Activated CD4-positive, alpha-beta T cell treated with anti-CD3 and anti-CD28 coated beads for 36 hours (primary cell): ENCODE data around the gene WDR3. TPM values are rescaled to one million over a fixed set of nuclear protein-coding genes. Genes with fewer than 3 reads are reported as not detected.
A peak's percentile ranks its signal among the peaks of the same experiment; 100 is the strongest.
"Not testable (repeated sequence)": the region's sequence is repeated elsewhere in the genome, so short reads cannot be mapped to it uniquely, and the experiment has no call there.

Experiments used
- ATAC-seq: fragments of 200-7000 bp; cut with Tn5 transposase; one replicate; pipeline ENCODE4 v1.10.0; 2021; ENCODE audit warnings: mild to moderate bottlenecking, moderate library complexity
- CTCF ChIA-PET: fragments of 350-600 bp; sonication (Branson Sonifier 250); formaldehyde crosslinking; loops from one replicate; lab custom pipeline; 2021; ENCODE audit warnings: antibody characterized with exemption; lab: Charles Lee
- POLR2A ChIA-PET: fragments of 350-600 bp; sonication (Branson Sonifier 250); formaldehyde crosslinking; loops from one replicate; lab custom pipeline; 2021; ENCODE audit warnings: antibody characterized with exemption, inconsistent platforms; lab: Charles Lee
- DNase-seq: peaks from one replicate; pipeline ENCODE4 v3.0.0-alpha.2; 2020
- H3K27ac Mint-ChIP-seq: one replicate; pipeline ENCODE4 v1.8.0; 2021; ENCODE audit warnings: mixed read lengths
- H3K27me3 Mint-ChIP-seq: one replicate; pipeline ENCODE4 v1.8.0; 2021; ENCODE audit warnings: mixed read lengths
- H3K36me3 Mint-ChIP-seq: one replicate; pipeline ENCODE4 v1.8.0; 2021; ENCODE audit warnings: low read depth, mixed read lengths
- H3K4me1 Mint-ChIP-seq: one replicate; pipeline ENCODE4 v1.8.0; 2021; ENCODE audit warnings: mixed read lengths
- H3K4me3 Mint-ChIP-seq: one replicate; pipeline ENCODE4 v1.8.0; 2021; ENCODE audit warnings: mild to moderate bottlenecking, moderate library complexity, mixed read lengths
- H3K9me3 Mint-ChIP-seq: one replicate; pipeline ENCODE4 v1.8.0; 2021; ENCODE audit warnings: low read depth, mixed read lengths
- intact Hi-C, 2 experiments: fragments of 100-400 bp; cut with DNase I in 1 of 2; cut with micrococcal nuclease in 1 of 2; formaldehyde crosslinking; loops; one replicate each; pipeline versions ENCODE4 v1.14.2 to v1.15.1; 2022 to 2024; cut with DNase I, micrococcal nuclease
- total RNA-seq, 2 experiments: library from RNA; stranded (reverse); gene quantifications; one replicate each; pipeline ENCODE4 v1.2.3, GENCODE V29; 2021

Gene WDR3
- total RNA-seq, 2 experiments from 2014 or later = 45.0 to 63.7 TPM

- POLR2A ChIA-PET = no interaction called here
- Mint-ChIP-seq H3K9me3 (no peaks in the 10 kb centered on the region), H3K4me1 (peaks cover 2% of the 10 kb centered on the region), H3K27me3 (no peaks in the 10 kb centered on the region), H3K27ac (no peak overlapping the region), H3K36me3 (peaks cover 38% of the 10 kb centered on the region), H3K4me3 (no peak overlapping the region)
- intact Hi-C loops = no loop called here
- DNase-seq (no peak), ATAC-seq (no peak)
- CTCF ChIA-PET = interaction anchor here (0.6 kb wide), 1 partner anchor 1756 kb away, joined by 3 read pairs; no protein-coding TSS in a partner anchor
These were observed 25.1 kb upstream of the WDR3 start for GRCh38 chr1:117904485-117904884.

GRCh38 chr1:117905019-117905418 lies 24.5 kb upstream of the WDR3 start:
- H3K9me3 Mint-ChIP-seq = no peaks in the 10 kb centered on the region
- DNase-seq (no peak), ATAC-seq (no peak)
- peak overlapping the region; percentile 17 for H3K27ac Mint-ChIP-seq
- no peak overlapping the region for H3K4me3 Mint-ChIP-seq
- intact Hi-C loops = no loop called here
- ChIA-PET CTCF (interaction anchor here (7.7 kb wide), 1 partner anchor 10 kb away, joined by 35 read pairs; no protein-coding TSS in a partner anchor), POLR2A (no interaction called here)
- H3K27me3 Mint-ChIP-seq = no peaks in the 10 kb centered on the region
- H3K4me1 Mint-ChIP-seq = peaks cover 2% of the 10 kb centered on the region
- peaks cover 38% of the 10 kb centered on the region for H3K36me3 Mint-ChIP-seq

GRCh38 chr1:117911051-117911450 lies 18.5 kb upstream of the WDR3 start:
- ChIA-PET POLR2A (no interaction called here), CTCF (interaction anchor here (7.7 kb wide), 1 partner anchor 16 kb away, joined by 35 read pairs; no protein-coding TSS in a partner anchor)
- H3K9me3 Mint-ChIP-seq = no peaks in the 10 kb centered on the region
- ATAC-seq = no peak
- DNase-seq = no peak
- H3K27ac Mint-ChIP-seq = no peak overlapping the region
- no peaks in the 10 kb centered on the region for H3K4me1 Mint-ChIP-seq
- H3K27me3 Mint-ChIP-seq = no peaks in the 10 kb centered on the region
- intact Hi-C loops = no loop called here
- peaks cover 33% of the 10 kb centered on the region for H3K36me3 Mint-ChIP-seq
- H3K4me3 Mint-ChIP-seq = no peak overlapping the region

- intact Hi-C loops = no loop called here
- Mint-ChIP-seq H3K9me3 (no peaks in the 10 kb centered on the region), H3K27ac (no peak overlapping the region), H3K36me3 (peaks cover 40% of the 10 kb centered on the region), H3K4me3 (no peak overlapping the region), H3K27me3 (no peaks in the 10 kb centered on the region), H3K4me1 (peaks cover 2% of the 10 kb centered on the region)
- ATAC-seq (no peak), DNase-seq (no peak)
- POLR2A ChIA-PET = no interaction called here
- CTCF ChIA-PET = no interaction called here
These were observed 10.2 kb upstream of the WDR3 start for GRCh38 chr1:117919376-117919775.

- H3K27me3 Mint-ChIP-seq = no peaks in the 10 kb centered on the region
- H3K27ac Mint-ChIP-seq = no peak overlapping the region
- ATAC-seq (no peak), DNase-seq (no peak)
- no peaks in the 10 kb centered on the region for H3K9me3 Mint-ChIP-seq
- H3K36me3 Mint-ChIP-seq = peaks cover 20% of the 10 kb centered on the region
- H3K4me1 Mint-ChIP-seq = peaks cover 13% of the 10 kb centered on the region
- ChIA-PET CTCF (interaction anchor here (0.6 kb wide), 1 partner anchor 799 kb away, joined by 3 read pairs; no protein-coding TSS in a partner anchor), POLR2A (no interaction called here)
- intact Hi-C loops = loop anchor here in 1 of 2 experiments (10.0 kb wide), 2 partner anchors 557 to 1223 kb away; partner anchors contain the start of genes MAN1A2 and WARS2
- H3K4me3 Mint-ChIP-seq = no peak overlapping the region
These were observed 7.5 kb upstream of the WDR3 start for GRCh38 chr1:117921991-117922390.

- H3K9me3 Mint-ChIP-seq, ATAC-seq, H3K27ac Mint-ChIP-seq, POLR2A ChIA-PET, CTCF ChIA-PET, H3K4me3 Mint-ChIP-seq, DNase-seq, H3K27me3 Mint-ChIP-seq: not testable (repeated sequence)
- Mint-ChIP-seq H3K36me3 (peaks cover 15% of the 10 kb centered on the region), H3K4me1 (peaks cover 16% of the 10 kb centered on the region)
- intact Hi-C loops = loop anchor here in 1 of 2 experiments (10.0 kb wide), 2 partner anchors 558 to 1222 kb away; partner anchors contain the start of genes MAN1A2 and WARS2
These were observed 6.8 kb upstream of the WDR3 start for GRCh38 chr1:117922717-117923116.

GRCh38 chr1:117925981-117926380 lies 3.6 kb upstream of the WDR3 start:
- DNase-seq (no peak), ATAC-seq (no peak)
- POLR2A ChIA-PET = no interaction called here
- Mint-ChIP-seq H3K36me3 (peaks cover 17% of the 10 kb centered on the region), H3K4me1 (peaks cover 32% of the 10 kb centered on the region), H3K27me3 (no peaks in the 10 kb centered on the region), H3K27ac (no peak overlapping the region), H3K9me3 (no peaks in the 10 kb centered on the region), H3K4me3 (no peak overlapping the region)
- CTCF ChIA-PET = interaction anchor here (1.3 kb wide), 1 partner anchor 11 kb away, joined by 3 read pairs; no protein-coding TSS in a partner anchor
- intact Hi-C loops = loop anchor here (5.0 to 10.0 kb wide), 4 partner anchors 561 to 1786 kb away; partner anchors contain the start of genes MAN1A2 (in 1 of the 2), PHGDH (in 1 of the 2) and WARS2 (in 1 of the 2)

GRCh38 chr1:117928881-117929342 lies 627 bp upstream of the WDR3 start:
- Mint-ChIP-seq H3K9me3 (no peaks in the 10 kb centered on the region), H3K4me3 (peak overlapping the region; percentile 94), H3K27ac (peak overlapping the region; percentile 90), H3K4me1 (peaks cover 55% of the 10 kb centered on the region), H3K27me3 (no peaks in the 10 kb centered on the region), H3K36me3 (peaks cover 30% of the 10 kb centered on the region)
- CTCF ChIA-PET = interaction anchor here (0.8 to 2.6 kb wide), 2 partner anchors 13 to 33 kb away, joined by 3 to 13 read pairs; no protein-coding TSS in a partner anchor
- DNase-seq (peak; percentile 54), ATAC-seq (peak; percentile 18)
- POLR2A ChIA-PET = no interaction called here
- intact Hi-C loops = loop anchor here (1.0 to 10.0 kb wide), 8 partner anchors 264 to 1783 kb away; partner anchors contain the start of genes MAN1A2 (in 2 of the 2), WARS2 (in 2 of the 2) and PHGDH (in 1 of the 2)

GRCh38 chr1:117930173-117930447 lies 571 bp downstream of the WDR3 start:
- ATAC-seq (no peak), DNase-seq (no peak)
- ChIA-PET POLR2A (no interaction called here), CTCF (interaction anchor here (1.1 to 2.6 kb wide), 3 partner anchors 9 to 35 kb away, joined by 3 to 13 read pairs (median 5); no protein-coding TSS in a partner anchor)
- Mint-ChIP-seq H3K4me3 (peak overlapping the region; percentile 94), H3K27me3 (no peaks in the 10 kb centered on the region), H3K27ac (peak overlapping the region; percentile 90), H3K9me3 (no peaks in the 10 kb centered on the region), H3K4me1 (peaks cover 54% of the 10 kb centered on the region), H3K36me3 (peaks cover 33% of the 10 kb centered on the region)
- intact Hi-C loops = no loop called here

GRCh38 chr1:117930484-117930883 lies 945 bp downstream of the WDR3 start:
- peak overlapping the region; percentile 94 for H3K4me3 Mint-ChIP-seq
- H3K27ac Mint-ChIP-seq = peak overlapping the region; percentile 90
- no peaks in the 10 kb centered on the region for H3K9me3 Mint-ChIP-seq
- no peaks in the 10 kb centered on the region for H3K27me3 Mint-ChIP-seq
- POLR2A ChIA-PET = no interaction called here
- no peak for DNase-seq
- intact Hi-C loops = no loop called here
- ATAC-seq = no peak
- CTCF ChIA-PET = interaction anchor here (1.1 to 1.2 kb wide), 2 partner anchors 9 to 19 kb away, joined by 3 to 5 read pairs; no protein-coding TSS in a partner anchor
- H3K4me1 Mint-ChIP-seq = peaks cover 54% of the 10 kb centered on the region
- peaks cover 33% of the 10 kb centered on the region for H3K36me3 Mint-ChIP-seq

GRCh38 chr1:117932576-117932975 lies 3.0 kb downstream of the WDR3 start:
- DNase-seq = no peak
- Mint-ChIP-seq H3K4me1 (peaks cover 40% of the 10 kb centered on the region), H3K36me3 (peaks cover 38% of the 10 kb centered on the region), H3K4me3 (peak overlapping the region; percentile 4), H3K27ac (no peak overlapping the region), H3K9me3 (no peaks in the 10 kb centered on the region), H3K27me3 (no peaks in the 10 kb centered on the region)
- intact Hi-C loops = no loop called here
- CTCF ChIA-PET = interaction anchor here (1.5 kb wide), 1 partner anchor 37 kb away, joined by 3 read pairs; no protein-coding TSS in a partner anchor
- POLR2A ChIA-PET = no interaction called here
- no peak for ATAC-seq

- no peaks in the 10 kb centered on the region for H3K27me3 Mint-ChIP-seq
- ChIA-PET POLR2A (no interaction called here), CTCF (no interaction called here)
- H3K4me1 Mint-ChIP-seq = peaks cover 31% of the 10 kb centered on the region
- H3K9me3 Mint-ChIP-seq = no peaks in the 10 kb centered on the region
- peaks cover 50% of the 10 kb centered on the region for H3K36me3 Mint-ChIP-seq
- ATAC-seq (no peak), DNase-seq (no peak)
- H3K4me3 Mint-ChIP-seq = no peak overlapping the region
- H3K27ac Mint-ChIP-seq = no peak overlapping the region
- intact Hi-C loops = no loop called here
These were observed 4.2 kb downstream of the WDR3 start for GRCh38 chr1:117933769-117934168.
